GM18502 (cell line): Measurements from ENCODE around the gene TULP4.
"Not testable (repeated sequence)": the region's sequence is repeated elsewhere in the genome, so short reads cannot be mapped to it uniquely, and the experiment has no call there.

Source experiments
- ATAC-seq: cut with Tn5 transposase; IDR thresholded peaks from one replicate; pipeline ENCODE4 v1.9.1; 2021; ENCODE audit warnings: mild to moderate bottlenecking; ENCODE audit not compliant: unreplicated experiment, poor library complexity

TULP4 gene

GRCh38 chr6:158292016-158292415, 20.2 kb upstream of the TULP4 start:
- ATAC-seq, result no peak

GRCh38 chr6:158293122-158293521, 19.1 kb upstream of the TULP4 start:
- peak; percentile 53 for ATAC-seq

DNA sequence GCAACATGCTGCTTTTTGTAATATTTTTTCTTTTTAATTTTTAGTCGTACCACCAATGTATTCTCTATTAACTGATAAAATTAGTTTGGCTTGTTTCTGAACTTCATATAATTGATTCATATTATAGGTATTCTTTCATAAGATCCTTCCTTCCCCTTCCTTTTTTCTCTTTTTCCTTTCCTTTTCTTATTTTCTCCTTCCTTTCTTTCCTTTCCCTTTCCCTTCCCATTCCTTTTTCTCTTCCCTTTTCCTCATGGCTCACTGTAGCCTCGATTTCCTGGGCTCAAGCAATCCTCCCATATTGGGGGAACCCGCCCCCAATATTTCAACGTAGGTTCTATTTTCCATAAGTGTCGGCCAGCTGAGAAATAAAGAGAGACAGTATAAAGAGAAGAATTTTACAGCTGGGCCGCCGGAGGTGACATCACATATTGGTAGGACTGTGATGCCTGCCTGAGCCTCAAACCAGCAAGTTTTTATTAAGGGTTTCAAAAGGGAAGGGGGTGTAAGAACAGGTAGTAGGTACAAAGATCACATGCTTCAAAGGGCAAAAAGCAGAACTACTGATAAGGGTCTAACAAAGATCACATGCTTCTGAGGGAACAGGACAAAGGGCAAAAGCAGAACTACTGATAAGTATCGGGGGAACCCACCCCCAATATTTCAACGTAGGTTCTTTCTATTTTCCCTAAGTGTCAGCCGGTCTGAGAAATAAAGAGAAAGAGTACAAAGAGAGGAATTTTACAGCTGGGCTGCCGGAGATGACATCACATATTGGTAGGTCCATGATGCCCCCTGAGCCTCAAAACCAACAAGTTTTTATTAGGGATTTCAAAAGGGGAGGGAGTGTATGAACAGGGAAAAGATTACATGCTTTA, 16.1 kb upstream of the TULP4 start:
- ATAC-seq, result not testable (repeated sequence)

GRCh38 chr6:158296854-158297324, 15.4 kb upstream of the TULP4 start:
- ATAC-seq, result not testable (repeated sequence)

DNA sequence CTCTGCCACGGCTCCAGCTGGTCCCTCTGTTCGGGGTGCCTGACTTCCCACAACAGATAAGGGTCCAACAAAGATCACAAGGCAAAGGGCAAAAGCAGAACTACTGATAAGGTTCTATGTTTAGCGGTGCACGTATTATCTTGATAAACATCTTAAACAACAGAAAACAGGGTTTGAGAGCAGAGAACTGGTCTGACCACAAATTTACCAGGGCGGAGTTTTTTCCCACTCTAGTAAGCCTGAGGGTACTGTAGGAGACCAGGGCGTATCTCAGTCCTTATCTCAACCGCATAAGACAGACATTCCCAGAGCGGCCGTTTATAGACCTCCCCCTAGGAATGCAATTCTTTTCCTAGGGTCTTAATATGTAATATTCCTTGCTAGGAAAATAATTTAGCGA, 14.6 kb upstream of the TULP4 start:
- ATAC-seq, result not testable (repeated sequence)

DNA sequence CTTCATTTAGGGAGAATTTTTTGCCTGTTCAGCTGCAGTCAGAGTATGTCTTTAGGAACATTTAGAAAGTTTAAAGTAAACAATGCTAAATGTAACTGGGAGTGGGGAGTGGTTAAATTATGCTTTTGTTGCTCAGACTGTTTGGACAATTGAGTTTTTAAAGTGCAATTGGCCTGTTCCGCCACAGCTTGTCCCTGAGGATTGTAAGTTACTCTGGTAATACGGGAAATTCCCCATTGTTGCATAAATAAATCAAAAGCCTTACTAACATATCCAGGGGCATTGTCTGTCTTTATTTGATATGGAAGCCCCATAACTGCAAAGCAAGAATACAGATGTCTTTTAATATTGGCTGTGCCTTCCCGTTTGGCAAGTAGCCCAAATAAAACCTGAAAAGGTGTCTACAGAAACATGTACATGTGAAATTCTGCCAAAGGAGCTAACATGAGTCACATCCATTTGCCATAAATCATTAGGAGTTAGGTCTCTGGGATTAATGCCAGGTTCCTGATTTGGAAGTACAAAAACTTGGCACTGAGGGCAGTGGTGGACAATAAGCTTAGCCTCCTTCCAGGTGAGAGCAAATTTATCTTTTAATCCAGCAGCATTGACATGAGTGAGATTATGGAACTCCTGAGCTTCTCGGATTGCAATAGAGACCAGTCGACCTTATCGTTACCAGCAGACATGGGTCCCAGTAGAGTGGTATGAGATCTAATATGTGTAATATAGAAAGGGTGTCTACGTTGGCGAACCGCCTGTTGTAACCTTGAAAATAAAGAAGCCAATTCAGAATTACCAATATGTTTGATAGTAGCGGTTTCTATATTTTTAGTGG, 11.7 kb upstream of the TULP4 start:
- ATAC-seq, result not testable (repeated sequence)

DNA sequence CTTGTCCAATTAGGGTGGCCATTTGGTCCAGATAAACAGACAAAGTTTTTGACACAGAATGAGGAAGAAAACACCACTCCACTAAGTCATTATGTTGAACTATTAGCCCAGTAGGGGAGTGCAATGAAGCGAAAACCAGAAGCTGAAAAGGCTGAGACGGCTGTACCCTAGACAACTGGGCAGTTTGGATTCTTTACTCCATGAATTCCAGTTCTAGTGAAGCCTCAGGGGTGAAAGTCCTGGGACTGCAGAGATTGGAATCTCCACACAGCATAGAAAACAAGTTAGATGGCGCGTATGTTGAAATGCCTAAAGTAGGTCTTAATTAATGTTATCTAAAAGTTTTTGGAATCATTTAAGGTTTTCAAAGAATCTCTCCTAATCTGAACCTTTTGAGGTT, 10.7 kb upstream of the TULP4 start:
- not testable (repeated sequence) for ATAC-seq

DNA sequence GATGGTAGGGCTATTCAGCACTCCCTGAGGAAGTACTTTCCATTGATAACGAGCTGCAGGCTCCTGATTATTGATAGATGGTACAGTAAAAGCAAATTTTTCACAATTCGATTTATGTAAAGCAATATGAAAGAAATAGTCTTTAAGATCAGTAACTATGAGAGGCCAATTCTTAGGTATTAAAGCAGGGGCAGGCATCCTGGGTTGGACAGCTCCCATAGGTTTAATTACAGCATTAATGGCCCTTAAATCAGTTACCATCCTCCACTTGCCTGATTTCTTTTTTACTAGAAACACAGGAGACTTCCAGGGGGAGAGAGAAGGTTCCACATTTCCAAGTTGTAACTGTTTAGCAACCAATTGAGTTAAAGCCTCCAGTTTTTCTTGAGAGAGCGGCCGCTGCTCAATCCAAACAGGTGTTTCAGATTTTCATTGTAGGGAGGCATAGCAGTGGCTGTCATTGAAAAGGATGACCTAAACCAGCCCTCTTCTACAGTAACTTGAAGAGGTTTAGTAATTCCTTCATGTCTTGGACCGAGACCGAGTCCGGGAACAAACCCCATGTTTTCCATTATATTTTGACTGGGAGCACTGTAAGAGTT, 10.0 kb upstream of the TULP4 start:
- not testable (repeated sequence) for ATAC-seq

GRCh38 chr6:158303210-158303731, 9.0 kb upstream of the TULP4 start:
- no peak for ATAC-seq

GRCh38 chr6:158304254-158304653, 8.0 kb upstream of the TULP4 start:
- ATAC-seq, result no peak

DNA sequence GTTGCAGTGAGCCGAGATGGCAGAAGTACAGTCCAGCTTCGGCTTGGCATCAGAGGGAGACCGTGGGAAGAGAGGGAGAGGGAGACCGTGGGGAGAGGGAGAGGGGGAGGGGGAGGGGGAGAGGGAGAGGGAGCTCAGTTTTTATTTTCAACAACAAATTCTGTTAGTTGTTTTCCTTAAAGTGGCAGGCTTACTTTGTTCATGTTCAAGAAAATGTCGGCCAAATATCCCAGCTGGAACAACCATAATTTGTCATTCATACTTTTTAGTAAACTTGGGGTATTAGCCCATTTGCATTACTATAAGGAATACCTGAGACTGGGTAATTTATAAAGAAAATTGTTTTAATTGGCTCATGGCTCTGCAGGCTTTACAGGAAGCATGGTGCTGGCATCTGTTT, 2.5 kb upstream of the TULP4 start:
- ATAC-seq, result no peak

DNA sequence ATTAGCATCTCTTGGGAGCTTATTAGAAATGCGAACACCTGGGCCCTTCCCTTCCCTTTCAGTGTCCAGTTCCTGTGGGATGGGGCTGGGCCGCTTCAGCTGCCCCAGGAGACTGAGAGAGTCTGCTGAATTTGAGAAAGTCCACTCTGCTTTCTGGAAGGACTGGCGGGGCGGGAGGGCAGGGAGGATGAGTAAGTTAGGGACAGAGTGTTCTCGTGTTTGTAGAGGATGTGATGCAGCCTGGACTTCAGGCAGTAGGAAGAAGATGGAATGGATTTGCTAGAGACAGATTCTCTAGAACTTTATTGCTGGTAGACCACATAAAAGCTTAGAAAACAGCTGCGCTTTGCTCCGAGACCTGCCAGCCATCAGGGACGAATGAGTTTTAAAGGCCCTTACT, 1.1 kb upstream of the TULP4 start:
- no peak for ATAC-seq

GRCh38 chr6:158311626-158312025, 639 bp upstream of the TULP4 start:
- no peak for ATAC-seq

GRCh38 chr6:158312672-158313397, 570 bp downstream of the TULP4 start:
- no peak for ATAC-seq

DNA sequence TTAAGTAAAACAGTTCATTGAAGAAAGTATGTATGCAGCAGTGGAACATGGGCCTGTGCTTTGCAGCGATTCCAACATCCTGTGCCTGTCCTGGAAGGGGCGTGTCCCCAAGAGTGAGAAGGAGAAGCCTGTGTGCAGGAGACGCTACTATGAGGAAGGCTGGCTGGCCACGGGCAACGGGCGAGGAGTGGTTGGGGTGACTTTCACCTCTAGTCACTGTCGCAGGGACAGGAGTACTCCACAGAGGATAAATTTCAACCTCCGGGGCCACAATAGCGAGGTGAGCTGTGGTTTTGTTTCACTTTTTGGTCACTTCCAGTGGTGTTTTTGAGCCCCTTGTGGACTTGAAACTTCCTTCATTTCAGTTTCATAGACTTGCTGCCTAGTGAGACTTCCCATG, 1.7 kb downstream of the TULP4 start:
- peak; percentile 75 for ATAC-seq

GRCh38 chr6:158314737-158315136, 2.5 kb downstream of the TULP4 start:
- ATAC-seq, result no peak

- no peak for ATAC-seq
These were observed 3.8 kb downstream of the TULP4 start for GRCh38 chr6:158316022-158316421.

GRCh38 chr6:158321960-158322359, 9.7 kb downstream of the TULP4 start:
- no peak for ATAC-seq

- no peak for ATAC-seq
These were observed 10.1 kb downstream of the TULP4 start for GRCh38 chr6:158322400-158322723.
